B cell (primary cell): ENCODE measurements around the gene KCNH6. TPM values are rescaled to one million over a fixed set of nuclear protein-coding genes. Genes with fewer than 3 reads are reported as not detected.

Source experiments
- ATAC-seq: fragments of 200-7000 bp; cut with Tn5 transposase; one replicate; pipeline ENCODE4 v1.10.0; 2021; ENCODE audit warnings: low read depth, mild to moderate bottlenecking, moderate number of reproducible peaks, moderate library complexity
- CTCF ChIA-PET: fragments of 350-600 bp; sonication (Branson Sonifier 250); formaldehyde crosslinking; loops from one replicate; lab custom pipeline; 2021; ENCODE audit warnings: antibody characterized with exemption, inconsistent platforms; lab: Charles Lee
- POLR2A ChIA-PET: fragments of 350-600 bp; sonication (Branson Sonifier 250); formaldehyde crosslinking; loops from one replicate; lab custom pipeline; 2021; ENCODE audit warnings: antibody characterized with exemption; lab: Charles Lee
- DNase-seq: peaks from one replicate; pipeline ENCODE4 v3.0.0; 2013
- H2AFZ ChIP-seq: 2 replicates; pipeline ENCODE4 v1.6.1; 2012; ENCODE audit warnings: mild to moderate bottlenecking, low read depth, low read length; ENCODE audit not compliant: insufficient read depth, poor library complexity, severe bottlenecking
- H3K27ac ChIP-seq, 2 donors: 1 replicate in 1 of 2; 2 replicates in 1 of 2; pipeline ENCODE4 v1.5.1; 2012 to 2013; ENCODE audit warnings: low read length in 2 of 2, mild to moderate bottlenecking in 2 of 2, moderate library complexity in 1 of 2
- H3K27me3 ChIP-seq, 4 experiments: fragments of 200-600 bp in 1 of 4; sonication (generic) in 1 of 4; replicated peaks in 1 of 4; 1 replicate in 2 of 4; 2 replicates in 2 of 4; pipeline versions ENCODE4 v1.6.1 to v1.7.0; 2013 to 2016; ENCODE audit warnings: low read length in 3 of 4, mild to moderate bottlenecking in 2 of 4, mixed read lengths in 1 of 4, moderate library complexity in 1 of 4; ENCODE audit not compliant: insufficient read depth in 4 of 4, control insufficient read depth in 3 of 4; ENCODE audit errors: control extremely low read depth in 1 of 4
- H3K36me3 ChIP-seq, 2 experiments: replicated peaks in 1 of 2; 1 replicate in 1 of 2; 2 replicates in 1 of 2; pipeline versions ENCODE4 v1.6.1 to v1.7.1; 2013; ENCODE audit warnings: low read length in 1 of 2; ENCODE audit not compliant: insufficient read depth in 2 of 2, control insufficient read depth in 1 of 2; ENCODE audit errors: control extremely low read depth in 1 of 2, extremely low read depth in 1 of 2
- H3K4me1 ChIP-seq, 2 donors: fragments of 200-600 bp in 1 of 2; sonication (generic) in 1 of 2; 1 replicate in 1 of 2; 2 replicates in 1 of 2; pipeline versions ENCODE4 v1.5.1 to v1.6.1; 2013 to 2017; ENCODE audit warnings: low read length in 2 of 2; ENCODE audit not compliant: control insufficient read depth in 2 of 2, insufficient read depth in 2 of 2
- H3K4me2 ChIP-seq: replicated peaks from 2 replicates; pipeline ENCODE3; 2012; ENCODE audit warnings: mild to moderate bottlenecking, low read depth, low read length; ENCODE audit not compliant: poor library complexity, severe bottlenecking
- H3K4me3 ChIP-seq, 5 experiments: fragments of 200-600 bp in 1 of 5; sonication (generic) in 1 of 5; 1 replicate in 3 of 5; 2 replicates in 2 of 5; pipeline versions ENCODE4 v1.5.1 to v1.7.0; 2011 to 2016; ENCODE audit warnings: low read length in 4 of 5, mild to moderate bottlenecking in 4 of 5, low read depth in 2 of 5, control low read depth in 1 of 5, moderate library complexity in 1 of 5; ENCODE audit not compliant: insufficient read depth in 1 of 5; ENCODE audit errors: control extremely low read depth in 1 of 5, extremely low read depth in 1 of 5
- H3K79me2 ChIP-seq: fragments of 200-600 bp; sonication (generic); one replicate; pipeline ENCODE4 v1.6.0; 2016; ENCODE audit warnings: low read length; ENCODE audit not compliant: control insufficient read depth, insufficient read depth
- H3K9ac ChIP-seq: fragments of 200-600 bp; sonication (generic); 2 replicates; pipeline ENCODE4 v1.6.1; 2017; ENCODE audit warnings: mild to moderate bottlenecking, low read length, moderate library complexity
- H3K9me3 ChIP-seq, 3 donors: one replicate each; pipeline versions ENCODE4 v1.6.1 to v1.7.1; 2013; ENCODE audit warnings: low read length in 2 of 3; ENCODE audit not compliant: control insufficient read depth in 2 of 3, insufficient read depth in 1 of 3; ENCODE audit errors: control extremely low read depth in 1 of 3
- H4K20me1 ChIP-seq: 2 replicates; pipeline ENCODE4 v1.6.0; 2012; ENCODE audit warnings: mild to moderate bottlenecking, low read length; ENCODE audit not compliant: insufficient read depth, control insufficient read depth, poor library complexity, severe bottlenecking
- H3K27ac Mint-ChIP-seq: one replicate; pipeline ENCODE4 v1.8.0; 2021; ENCODE audit warnings: mixed read lengths
- H3K27me3 Mint-ChIP-seq: one replicate; pipeline ENCODE4 v1.8.0; 2021; ENCODE audit warnings: mixed read lengths
- H3K4me1 Mint-ChIP-seq: one replicate; pipeline ENCODE4 v1.8.0; 2021; ENCODE audit warnings: mixed read lengths
- H3K4me3 Mint-ChIP-seq: one replicate; pipeline ENCODE4 v1.8.0; 2021; ENCODE audit warnings: mixed read lengths
- H3K9me3 Mint-ChIP-seq: one replicate; pipeline ENCODE4 v1.8.0; 2022; ENCODE audit warnings: mixed read lengths; ENCODE audit not compliant: insufficient read depth
- CTCF ChIP-seq: fragments of 200-600 bp; IDR thresholded peaks from one replicate; pipeline ENCODE4 v1.8.0; 2022; ENCODE audit warnings: antibody characterized with exemption, mild to moderate bottlenecking
- EZH2 ChIP-seq: IDR thresholded peaks from 2 replicates; pipeline ENCODE4 v1.6.1; 2012; ENCODE audit warnings: borderline replicate concordance, low read depth, mild to moderate bottlenecking, moderate library complexity, low read length; ENCODE audit not compliant: insufficient read depth, poor library complexity, severe bottlenecking
- WGBS: methylation state at CpG from one replicate; pipeline ENCODE4 v1.1.5; 2013; ENCODE audit warnings: missing lambda C conversion rate; ENCODE audit not compliant: insufficient coverage; 5-methylcytosine and 5-hydroxymethylcytosine counted together
- intact Hi-C: fragments of 100-400 bp; cut with micrococcal nuclease; formaldehyde crosslinking; loops from one replicate; pipeline ENCODE4 v1.10.0; 2022
- polyA plus RNA-seq: library from polyadenylated mRNA; depleted of rRNA; stranded (reverse); fragments of >200 nt; gene quantifications from 2 replicates; pipeline ENCODE4 v1.2.3, GENCODE V29; 2012
- total RNA-seq, 2 donors: library from RNA; stranded (reverse); fragments of 120-200 nt in 1 of 2; gene quantifications; 1 replicate in 1 of 2; 2 replicates in 1 of 2; pipeline versions ENCODE4 v1.2.3 to v1.2.4, GENCODE V29; 2013 to 2022

Gene KCNH6
- total and polyA plus RNA-seq, 2 donors (not counting 1 experiment from before 2014, with no cell fraction given): not detected

- CTCF ChIA-PET: no interaction called here
- no peak overlapping the region for H3K9ac ChIP-seq
- H3K9me3 Mint-ChIP-seq: no peaks in the 10 kb centered on the region
- no peaks in the 10 kb centered on the region for H3K36me3 ChIP-seq
- H4K20me1 ChIP-seq: no peaks in the 10 kb centered on the region
- H2AFZ ChIP-seq: no peak overlapping the region
- H3K79me2 ChIP-seq: no peaks in the 10 kb centered on the region
- peaks cover 0 to 18% (median 3%) of the 10 kb centered on the region in 4 experiments for H3K27me3 ChIP-seq
- TF ChIP-seq EZH2 (no peak), CTCF (no peak)
- no peak overlapping the region for H3K27ac ChIP-seq
- H3K4me1 Mint-ChIP-seq: no peaks in the 10 kb centered on the region
- ATAC-seq (no peak), DNase-seq (no peak)
- POLR2A ChIA-PET: no interaction called here
- H3K4me1 ChIP-seq: no peaks in the 10 kb centered on the region
- H3K9me3 ChIP-seq: peaks cover 0 to 11% (median 7%) of the 10 kb centered on the region in 3 donors
- WGBS: 100% methylated on average over 2 of the region's 3 CpGs
- H3K27me3 Mint-ChIP-seq: peaks cover 46% of the 10 kb centered on the region
- no peak overlapping the region for H3K4me3 Mint-ChIP-seq
- H3K4me2 ChIP-seq: no peak overlapping the region
- no peak overlapping the region for H3K27ac Mint-ChIP-seq
- intact Hi-C loops: no loop called here
- H3K4me3 ChIP-seq: no peak overlapping the region
These were observed 16.5 kb upstream of the KCNH6 start for GRCh38 chr17:63506627-63507026.

- Histone ChIP-seq H3K36me3 (no peaks in the 10 kb centered on the region), H3K27ac (no peak overlapping the region), H4K20me1 (no peaks in the 10 kb centered on the region), H3K9me3 (no peaks in the 10 kb centered on the region), H3K27me3 (peaks cover 0 to 11% (median 1%) of the 10 kb centered on the region in 4 experiments), H2AFZ (no peak overlapping the region), H3K9ac (no peak overlapping the region), H3K79me2 (no peaks in the 10 kb centered on the region), H3K4me2 (no peak overlapping the region), H3K4me1 (no peaks in the 10 kb centered on the region), H3K4me3 (no peak overlapping the region)
- POLR2A ChIA-PET: no interaction called here
- ATAC-seq (no peak), DNase-seq (no peak)
- H3K27ac Mint-ChIP-seq: no peak overlapping the region
- no peaks in the 10 kb centered on the region for H3K4me1 Mint-ChIP-seq
- no peaks in the 10 kb centered on the region for H3K9me3 Mint-ChIP-seq
- H3K27me3 Mint-ChIP-seq: peaks cover 22% of the 10 kb centered on the region
- 100% methylated on average over 5 of the region's 8 CpGs for WGBS
- TF ChIP-seq EZH2 (no peak), CTCF (no peak)
- H3K4me3 Mint-ChIP-seq: no peak overlapping the region
- intact Hi-C loops: no loop called here
- CTCF ChIA-PET: no interaction called here
These were observed 11.8 kb upstream of the KCNH6 start for GRCh38 chr17:63511331-63511730.
